ENCODE measurements around the gene AGO1. TPM values are rescaled to one million over a fixed set of nuclear protein-coding genes. Genes with fewer than 3 reads are reported as not detected.
"Not testable (repeated sequence)": the region's sequence is repeated elsewhere in the genome, so short reads cannot be mapped to it uniquely, and the experiment has no call there.

Gene AGO1
- total and polyA plus RNA-seq, 4 donors: 3.7 to 28.6 (median 13.4) TPM

DNA sequence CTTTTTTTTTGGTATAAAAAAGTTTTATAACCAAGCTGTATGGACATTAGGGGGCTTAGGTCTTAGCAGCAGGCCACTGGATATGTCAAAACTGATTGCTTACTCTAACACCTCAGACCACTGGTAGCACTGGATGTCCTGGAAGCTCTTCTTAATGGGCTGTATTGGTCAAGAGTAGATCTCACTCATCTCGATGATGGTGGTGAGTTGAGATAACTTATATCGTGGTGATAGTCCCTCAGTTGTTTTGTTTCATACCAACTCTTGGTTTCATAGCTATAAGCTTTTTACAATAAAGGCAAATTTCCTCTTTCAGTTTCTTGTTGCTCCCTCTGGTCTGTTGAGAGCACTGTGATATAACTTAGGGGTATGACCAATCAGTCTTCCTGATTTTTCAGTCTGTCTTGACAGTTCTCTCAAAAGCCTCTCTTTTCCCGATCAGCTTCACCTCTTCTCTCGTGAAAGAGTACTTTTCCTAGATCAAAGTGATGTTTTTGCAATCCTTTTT, 9.7 kb upstream of the AGO1 start:
- no peaks in the 10 kb centered on the region for H3K36me3 ChIP-seq (ENCODE audit: control insufficient read depth in 4 of 4, insufficient read depth in 4 of 4, low read length in 4 of 4)
- WGBS, 2 donors: 71 to 87% methylated on average over 4 of the region's 4 CpGs
- ATAC-seq (ENCODE audit: insufficient read depth, low FRiP score) (no peak), DNase-seq (no peak)
- H3K27ac ChIP-seq (ENCODE audit: low read depth in 1 of 2, low read length in 1 of 2): no peak overlapping the region
- no peaks in the 10 kb centered on the region for H3K27me3 ChIP-seq (ENCODE audit: control insufficient read depth in 3 of 3, insufficient read depth in 3 of 3, low read length in 2 of 3)
- no peaks in the 10 kb centered on the region for H3K4me1 ChIP-seq (ENCODE audit: control insufficient read depth in 5 of 5, insufficient read depth in 5 of 5, low read length in 5 of 5)
- no peak overlapping the region for H3K9ac ChIP-seq (ENCODE audit: insufficient read depth in 1 of 2, low read length in 2 of 2)
- H3K4me3 ChIP-seq: no peak overlapping the region
- no peaks in the 10 kb centered on the region for H3K9me3 ChIP-seq (ENCODE audit: control insufficient read depth in 4 of 4, insufficient read depth in 3 of 4, low read length in 3 of 4)
- TF ChIP-seq CTCF (IDR thresholded peaks at IDR 0.05; ENCODE audit: control extremely low read depth, extremely low read depth): no peak

GRCh38 chr1:35874115-35874514, 8.9 kb upstream of the AGO1 start:
- DNase-seq; H3K27ac ChIP-seq (ENCODE audit: low read depth in 1 of 2, low read length in 1 of 2); H3K27me3 ChIP-seq (ENCODE audit: control insufficient read depth in 3 of 3, insufficient read depth in 3 of 3, low read length in 2 of 3); H3K4me1 ChIP-seq (ENCODE audit: control insufficient read depth in 5 of 5, insufficient read depth in 5 of 5, low read length in 5 of 5); H3K4me3 ChIP-seq; ATAC-seq (ENCODE audit: insufficient read depth, low FRiP score); H3K9me3 ChIP-seq (ENCODE audit: control insufficient read depth in 4 of 4, insufficient read depth in 3 of 4, low read length in 3 of 4); H3K36me3 ChIP-seq (ENCODE audit: control insufficient read depth in 4 of 4, insufficient read depth in 4 of 4, low read length in 4 of 4); H3K9ac ChIP-seq (ENCODE audit: insufficient read depth in 1 of 2, low read length in 2 of 2): not testable (repeated sequence)
- 87 to 96% methylated on average over 4 of the region's 4 CpGs for WGBS, 2 donors

GRCh38 chr1:35876988-35877387, 6.0 kb upstream of the AGO1 start:
- Histone ChIP-seq H3K9me3 (ENCODE audit: control insufficient read depth in 4 of 4, insufficient read depth in 3 of 4, low read length in 3 of 4) (no peaks in the 10 kb centered on the region), H3K9ac (ENCODE audit: insufficient read depth in 1 of 2, low read length in 2 of 2) (no peak overlapping the region), H3K27me3 (ENCODE audit: control insufficient read depth in 3 of 3, insufficient read depth in 3 of 3, low read length in 2 of 3) (peaks cover 0 to 3% (median 0%) of the 10 kb centered on the region in 3 donors), H3K36me3 (ENCODE audit: control insufficient read depth in 4 of 4, insufficient read depth in 4 of 4, low read length in 4 of 4) (no peaks in the 10 kb centered on the region), H3K4me1 (ENCODE audit: control insufficient read depth in 5 of 5, insufficient read depth in 5 of 5, low read length in 5 of 5) (no peaks in the 10 kb centered on the region), H3K27ac (ENCODE audit: low read depth in 1 of 2, low read length in 1 of 2) (no peak overlapping the region), H3K4me3 (no peak overlapping the region)
- 56 to 58% methylated on average over 5 of the region's 5 CpGs for WGBS, 2 donors
- no peak for ATAC-seq (ENCODE audit: insufficient read depth, low FRiP score)
- no peak for TF ChIP-seq CTCF (IDR thresholded peaks at IDR 0.05; ENCODE audit: control extremely low read depth, extremely low read depth)
- peak in 1 of 3 donors; percentile 40 for DNase-seq

GRCh38 chr1:35881850-35882273, 1.1 kb upstream of the AGO1 start:
- no peak for ATAC-seq (ENCODE audit: insufficient read depth, low FRiP score)
- no peak overlapping the region for H3K27ac ChIP-seq (ENCODE audit: low read depth in 1 of 2, low read length in 1 of 2)
- DNase-seq: no peak
- H3K9ac ChIP-seq (ENCODE audit: insufficient read depth in 1 of 2, low read length in 2 of 2): no peak overlapping the region
- no peaks in the 10 kb centered on the region for H3K9me3 ChIP-seq (ENCODE audit: control insufficient read depth in 4 of 4, insufficient read depth in 3 of 4, low read length in 3 of 4)
- no peak overlapping the region for H3K4me3 ChIP-seq
- H3K27me3 ChIP-seq (ENCODE audit: control insufficient read depth in 3 of 3, insufficient read depth in 3 of 3, low read length in 2 of 3): peaks cover 0 to 3% (median 0%) of the 10 kb centered on the region in 3 donors
- 27 to 33% methylated on average over 4 of the region's 4 CpGs for WGBS, 2 donors
- no peak for TF ChIP-seq CTCF (IDR thresholded peaks at IDR 0.05; ENCODE audit: control extremely low read depth, extremely low read depth)
- peaks cover 5 to 17% (median 12%) of the 10 kb centered on the region in 5 donors for H3K4me1 ChIP-seq (ENCODE audit: control insufficient read depth in 5 of 5, insufficient read depth in 5 of 5, low read length in 5 of 5)
- H3K36me3 ChIP-seq (ENCODE audit: control insufficient read depth in 4 of 4, insufficient read depth in 4 of 4, low read length in 4 of 4): peaks cover 0 to 5% (median 2%) of the 10 kb centered on the region in 4 donors
